ENCODE measurements around the gene TSR1. TPM values are rescaled to one million over a fixed set of nuclear protein-coding genes. Genes with fewer than 3 reads are reported as not detected.

Gene TSR1
- total and polyA plus RNA-seq, 9 of the 15 experiments (the other 6 are each of a cell fraction or from before 2014, with no cell fraction given) = 16.4 to 87.5 (median 55.2) TPM

DNA sequence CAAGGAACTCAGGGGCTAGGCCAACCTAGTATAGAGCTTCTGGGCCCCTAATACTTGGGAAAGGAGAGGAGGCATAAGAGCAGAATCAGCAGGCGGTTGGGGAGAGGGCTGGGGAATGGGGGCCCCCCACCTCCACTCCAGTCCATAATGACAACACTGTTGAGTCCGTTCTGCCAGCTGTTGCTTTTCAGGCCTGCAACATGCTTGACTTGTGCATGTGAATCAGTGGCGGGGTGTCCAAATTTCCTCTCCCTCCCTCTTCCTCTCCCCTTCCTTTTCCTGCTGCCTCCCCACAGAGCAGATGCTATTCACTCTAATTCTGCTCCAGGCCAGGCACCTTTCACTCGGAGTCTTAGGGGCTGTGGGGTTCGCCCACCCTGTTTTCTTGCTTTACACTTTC is 32.8 kb upstream of the TSR1 start (continued):
- TF ChIP-seq DMBX1 (CRISPR knock-in tag; IDR thresholded peaks at IDR 0.05; ENCODE audit: borderline replicate concordance) = no peak
- TF ChIP-seq ZNF384 (IDR thresholded peaks at IDR 0.05; ENCODE audit: low read depth, low read length) = no peak

GRCh38 chr17:2368359-2368758 is 32.1 kb upstream of the TSR1 start:
- Histone ChIP-seq H3K4me2 (ENCODE audit: insufficient read depth, low read length) (no peak overlapping the region), H3K4me1 (replicated peaks in 1 of 2; ENCODE audit: control insufficient read depth in 2 of 2, insufficient read depth in 2 of 2, low read length in 2 of 2) (peaks cover 0 to 6% of the 10 kb centered on the region in 2 experiments; a peak in 2 of 5 replicates), H3K9me3 (replicated peaks; ENCODE audit: control insufficient read depth, insufficient read depth, low read depth, low read length) (no peaks in the 10 kb centered on the region), H4K20me1 (replicated peaks; ENCODE audit: control insufficient read depth, insufficient read depth, low read length) (no peaks in the 10 kb centered on the region), H3K27me3 (ENCODE audit: control insufficient read depth in 2 of 2, insufficient read depth in 2 of 2, low read length in 2 of 2) (no peaks in the 10 kb centered on the region), H3K79me2 (ENCODE audit: control insufficient read depth, insufficient read depth, low read length) (no peaks in the 10 kb centered on the region), H2AFZ (ENCODE audit: low read depth, low read length) (no peak overlapping the region), H3K9ac (ENCODE audit: insufficient read depth in 1 of 2, low read depth in 2 of 2, low read length in 2 of 2) (no peak overlapping the region), H3K9me1 (ENCODE audit: control insufficient read depth, insufficient read depth, low read length) (no peaks in the 10 kb centered on the region), H3K27ac (ENCODE audit: extremely low read depth, low read depth, low read length) (no peak overlapping the region), H3K36me3 (ENCODE audit: control insufficient read depth, insufficient read depth, low read length) (no peaks in the 10 kb centered on the region), H3K4me3 (no peak overlapping the region)
- in situ Hi-C loops (cut with MboI) (no loop called here), intact Hi-C loops (cut with micrococcal nuclease) (no loop called here)
- DNase-seq (ENCODE audit: extremely low read depth in 1 of 4, low spot score in 3 of 4) (no peak), ATAC-seq (no peak), FAIRE-seq (no peak)
- ChIA-PET CTCF (ENCODE audit: low intra/inter-chr PET ratio) (no interaction called here), POLR2A (interaction anchor here (0.6 kb wide), 1 partner anchor 65 kb away, joined by 4 read pairs; no protein-coding TSS in a partner anchor)
- no TSS peak for BruUV-seq (replicated peaks)
- 60% methylated on average over 1 of the region's 8 CpGs for WGBS (ENCODE audit: insufficient coverage, low coverage, missing lambda C conversion rate)
- no peak for TF ChIP-seq NFIX (CRISPR knock-in tag; IDR thresholded peaks at IDR 0.05; ENCODE audit: low read depth)
- no peak for TF ChIP-seq NR3C1 (CRISPR knock-in tag; IDR thresholded peaks at IDR 0.05)
- no peak for TF ChIP-seq ZNF830 (CRISPR knock-in tag; IDR thresholded peaks at IDR 0.05)
- TF ChIP-seq ARNT (IDR thresholded peaks at IDR 0.05) = no peak
- TF ChIP-seq ZNF444 (CRISPR knock-in tag; IDR thresholded peaks at IDR 0.05) = no peak
- no peak for TF ChIP-seq RBM39 (optimal IDR thresholded peaks at IDR 0.05; ENCODE audit: low read depth, low read length)
- TF ChIP-seq HNRNPH1 (optimal IDR thresholded peaks at IDR 0.05; ENCODE audit: low read depth, low read length) = no peak
- no peak for TF ChIP-seq ZBTB11 (CRISPR knock-in tag; IDR thresholded peaks at IDR 0.05)
